SU-DHL-6 (cell line): Measurements from ENCODE around the gene TMEM74B.

Experiments
- EZH2phosphoT487 ChIP-seq: fragments of 200-600 bp; sonication (generic), shearing (Covaris generic); conservative IDR thresholded peaks from 2 replicates; pipeline ENCODE4 v1.6.1; 2018; ENCODE audit warnings: mild to moderate bottlenecking, antibody characterized with exemption, low read length, moderate library complexity, mixed read lengths
- TF ChIP-seq, protein P1 (sequence below): fragments of 200-600 bp; sonication (generic); IDR thresholded peaks from one replicate; pipeline ENCODE4 v1.5.1; 2017; ENCODE audit warnings: antibody characterized with exemption, mild to moderate bottlenecking, low read length, moderate library complexity; ENCODE audit not compliant: insufficient read depth, poor library complexity, severe bottlenecking

DNA sequence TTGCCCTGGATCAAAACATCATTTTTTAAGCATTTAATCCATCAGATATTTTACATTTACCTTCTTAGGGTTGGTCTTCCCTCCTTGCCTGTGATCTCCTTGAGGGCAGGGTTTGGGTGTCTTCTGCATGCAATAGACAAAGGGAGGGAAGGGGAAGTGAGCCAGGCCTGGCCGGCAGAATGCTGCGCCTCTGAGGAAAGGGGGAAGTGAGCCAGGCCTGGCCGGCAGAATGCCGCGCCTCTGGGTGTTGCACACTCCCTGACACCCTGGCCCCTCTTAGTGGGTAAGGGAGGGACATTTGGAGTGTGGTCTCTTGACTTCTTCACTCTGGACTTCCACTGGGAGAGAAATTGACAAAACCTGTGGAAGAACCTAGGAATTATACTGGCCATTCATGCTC, 53.9 kb downstream of the TMEM74B start:
- TF ChIP-seq, protein P1, sequence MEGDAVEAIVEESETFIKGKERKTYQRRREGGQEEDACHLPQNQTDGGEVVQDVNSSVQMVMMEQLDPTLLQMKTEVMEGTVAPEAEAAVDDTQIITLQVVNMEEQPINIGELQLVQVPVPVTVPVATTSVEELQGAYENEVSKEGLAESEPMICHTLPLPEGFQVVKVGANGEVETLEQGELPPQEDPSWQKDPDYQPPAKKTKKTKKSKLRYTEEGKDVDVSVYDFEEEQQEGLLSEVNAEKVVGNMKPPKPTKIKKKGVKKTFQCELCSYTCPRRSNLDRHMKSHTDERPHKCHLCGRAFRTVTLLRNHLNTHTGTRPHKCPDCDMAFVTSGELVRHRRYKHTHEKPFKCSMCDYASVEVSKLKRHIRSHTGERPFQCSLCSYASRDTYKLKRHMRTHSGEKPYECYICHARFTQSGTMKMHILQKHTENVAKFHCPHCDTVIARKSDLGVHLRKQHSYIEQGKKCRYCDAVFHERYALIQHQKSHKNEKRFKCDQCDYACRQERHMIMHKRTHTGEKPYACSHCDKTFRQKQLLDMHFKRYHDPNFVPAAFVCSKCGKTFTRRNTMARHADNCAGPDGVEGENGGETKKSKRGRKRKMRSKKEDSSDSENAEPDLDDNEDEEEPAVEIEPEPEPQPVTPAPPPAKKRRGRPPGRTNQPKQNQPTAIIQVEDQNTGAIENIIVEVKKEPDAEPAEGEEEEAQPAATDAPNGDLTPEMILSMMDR: no peak
- TF ChIP-seq EZH2phosphoT487: no peak
